ENCODE results near the gene CDC14A. TPM values are rescaled to one million over a fixed set of nuclear protein-coding genes. Genes with fewer than 3 reads are reported as not detected.

CDC14A gene
- polyA plus RNA-seq, 1 experiment = 2.8 TPM

GRCh38 chr1:100565533-100565932, 213.2 kb downstream of the CDC14A start:
- H3K9me3 ChIP-seq (ENCODE audit: control insufficient read depth, insufficient read depth, low read length) = no peaks in the 10 kb centered on the region
- no peak overlapping the region for H3K27ac ChIP-seq (ENCODE audit: low read depth, low read length)
- DNase-seq (ENCODE audit: low read depth, low spot score) = no peak
- no peaks in the 10 kb centered on the region for H3K27me3 ChIP-seq (ENCODE audit: control insufficient read depth, insufficient read depth, low read length)
- TF ChIP-seq CTCF (IDR thresholded peaks at IDR 0.05; ENCODE audit: low read depth, low read length) = no peak
- H3K4me3 ChIP-seq (ENCODE audit: low read depth, low read length) = no peak overlapping the region
- ChIA-PET CTCF (no interaction called here), POLR2A (no interaction called here)

GRCh38 chr1:100565937-100566699, 213.8 kb downstream of the CDC14A start:
- POLR2A ChIA-PET = no interaction called here
- DNase-seq (ENCODE audit: low read depth, low spot score) = no peak
- TF ChIP-seq CTCF (IDR thresholded peaks at IDR 0.05; ENCODE audit: low read depth, low read length) = no peak
- Histone ChIP-seq H3K4me3 (ENCODE audit: low read depth, low read length) (no peak overlapping the region), H3K27ac (ENCODE audit: low read depth, low read length) (no peak overlapping the region), H3K27me3 (ENCODE audit: control insufficient read depth, insufficient read depth, low read length) (no peaks in the 10 kb centered on the region), H3K9me3 (ENCODE audit: control insufficient read depth, insufficient read depth, low read length) (no peaks in the 10 kb centered on the region)
- CTCF ChIA-PET = no interaction called here

- POLR2A ChIA-PET = no interaction called here
- no peaks in the 10 kb centered on the region for H3K9me3 ChIP-seq (ENCODE audit: control insufficient read depth, insufficient read depth, low read length)
- no peak overlapping the region for H3K27ac ChIP-seq (ENCODE audit: low read depth, low read length)
- no peak for TF ChIP-seq CTCF (IDR thresholded peaks at IDR 0.05; ENCODE audit: low read depth, low read length)
- H3K4me3 ChIP-seq (ENCODE audit: low read depth, low read length) = no peak overlapping the region
- CTCF ChIA-PET = no interaction called here
- no peaks in the 10 kb centered on the region for H3K27me3 ChIP-seq (ENCODE audit: control insufficient read depth, insufficient read depth, low read length)
- no peak for DNase-seq (ENCODE audit: low read depth, low spot score)
Measured at GRCh38 chr1:100567062-100567461, 214.8 kb downstream of the CDC14A start.

Other genes starting within 250 kb of the CDC14A start
- gene SASS6, start 219.6 kb upstream of the CDC14A start, polyA plus RNA-seq (2011; rRNA removed) = 0.58 and 1.0 TPM in 2 replicates
- gene TRMT13, start 219.3 kb upstream of the CDC14A start, polyA plus RNA-seq (2011; rRNA removed) = 11.4 and 17.9 TPM in 2 replicates
- 0.32 and 0.45 TPM in 2 replicates for gene LRRC39, start 174.2 kb upstream of the CDC14A start, polyA plus RNA-seq (2011; rRNA removed)
- gene DBT, start 102.7 kb upstream of the CDC14A start, polyA plus RNA-seq (2011; rRNA removed) = 9.0 and 11.4 TPM in 2 replicates
- gene RTCA, start 86.3 kb upstream of the CDC14A start, polyA plus RNA-seq (2011; rRNA removed) = 35.2 and 48.8 TPM in 2 replicates
- gene GPR88, start 185.6 kb downstream of the CDC14A start, polyA plus RNA-seq (2011; rRNA removed) = not detected in 2 replicates